HCT116 (cell line): ENCODE results near the gene PDE4D.

Source experiments
- CEBPB ChIP-seq: IDR thresholded peaks from 2 replicates; pipeline ENCODE4 v1.6.1; 2012; ENCODE audit warnings: low read depth
- ELF1 ChIP-seq: IDR thresholded peaks from 2 replicates; pipeline ENCODE4 v1.6.1; 2012; ENCODE audit warnings: low read depth, borderline replicate concordance
- EZH2phosphoT487 ChIP-seq: fragments of 200-600 bp; IDR thresholded peaks from 2 replicates; pipeline ENCODE4 v1.6.1; 2018; ENCODE audit warnings: antibody characterized with exemption, borderline replicate concordance
- POLR2A ChIP-seq: IDR thresholded peaks from 2 replicates; pipeline ENCODE4 v1.7.0; 2011; ENCODE audit warnings: borderline replicate concordance; ENCODE audit not compliant: insufficient read depth, insufficient read length; ENCODE audit errors: extremely low read depth
- POLR2AphosphoS5 ChIP-seq: IDR thresholded peaks from 2 replicates; pipeline ENCODE4 v1.6.1; 2011; ENCODE audit warnings: mild to moderate bottlenecking, low read depth, low read length, moderate library complexity
- RAD21 ChIP-seq: IDR thresholded peaks from 2 replicates; pipeline ENCODE4 v1.6.1; 2012; ENCODE audit warnings: low read depth, mild to moderate bottlenecking
- SIN3A ChIP-seq: IDR thresholded peaks from 2 replicates; pipeline ENCODE4 v1.6.1; 2012; ENCODE audit warnings: low read depth
- SP1 ChIP-seq: IDR thresholded peaks from 2 replicates; pipeline ENCODE4 v1.6.1; 2012; ENCODE audit warnings: low read depth
- TCF7L2 ChIP-seq: IDR thresholded peaks from 2 replicates; pipeline ENCODE4 v1.7.0; 2011; ENCODE audit warnings: borderline replicate concordance, inconsistent platforms; ENCODE audit not compliant: insufficient read depth, insufficient read length; ENCODE audit errors: extremely low read depth
- ZFX ChIP-seq: fragments of 450-650 bp; IDR thresholded peaks from 2 replicates; pipeline ENCODE4 v1.6.1; 2017
- TF ChIP-seq, protein P1 (sequence below), 3 experiments: fragments of 200-600 bp in 1 of 3; sonication (generic) in 1 of 3; IDR thresholded peaks in 2 of 3; conservative IDR thresholded peaks in 1 of 3; 2 replicates each; pipeline ENCODE4 v1.5.1; 2012 to 2017; ENCODE audit warnings: low read depth in 2 of 3, low read length in 2 of 3, antibody characterized with exemption in 1 of 3, borderline replicate concordance in 1 of 3, control low read depth in 1 of 3, mild to moderate bottlenecking in 1 of 3, mixed read lengths in 1 of 3, mixed run types in 1 of 3, moderate library complexity in 1 of 3; ENCODE audit not compliant: insufficient read depth in 1 of 3
- TF ChIP-seq, protein P2 (sequence below): IDR thresholded peaks from 2 replicates; pipeline ENCODE4 v1.6.1; 2012
- TF ChIP-seq, protein P3 (sequence below): IDR thresholded peaks from 2 replicates; pipeline ENCODE4 v1.6.1; 2011; ENCODE audit warnings: mild to moderate bottlenecking, low read length, moderate library complexity; ENCODE audit not compliant: insufficient replicate concordance; ENCODE audit errors: extremely low read depth

DNA sequence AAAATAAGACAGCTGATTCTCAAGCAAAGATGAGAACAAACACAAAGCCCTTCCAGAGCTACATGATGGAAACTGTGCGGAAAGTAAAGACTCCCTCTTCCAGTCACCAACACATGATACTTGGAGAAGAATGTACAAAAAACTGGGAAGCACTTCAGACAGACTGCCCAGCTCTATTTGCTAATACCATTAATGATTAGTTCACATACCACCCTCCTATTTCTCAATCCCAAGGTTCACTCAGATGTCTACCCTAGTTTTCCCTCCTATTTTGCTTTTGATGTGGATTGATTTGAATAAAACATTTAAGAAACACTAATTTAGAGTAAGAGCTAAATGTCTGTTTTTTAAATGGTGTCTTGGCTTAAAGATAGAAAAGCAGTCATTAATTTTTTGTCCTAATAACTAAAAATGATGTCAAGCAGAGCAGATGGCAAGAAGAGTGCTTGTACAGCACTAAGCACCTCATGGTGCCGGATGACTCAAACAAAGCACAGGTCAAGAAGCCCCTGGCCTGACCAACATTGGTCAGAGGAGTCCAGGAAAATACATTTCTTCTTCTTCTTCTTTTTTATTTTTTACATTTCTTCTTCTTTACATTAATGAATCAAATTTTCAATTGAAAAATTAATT lies 639.4 kb downstream of the PDE4D start:
- TF ChIP-seq, protein P1, sequence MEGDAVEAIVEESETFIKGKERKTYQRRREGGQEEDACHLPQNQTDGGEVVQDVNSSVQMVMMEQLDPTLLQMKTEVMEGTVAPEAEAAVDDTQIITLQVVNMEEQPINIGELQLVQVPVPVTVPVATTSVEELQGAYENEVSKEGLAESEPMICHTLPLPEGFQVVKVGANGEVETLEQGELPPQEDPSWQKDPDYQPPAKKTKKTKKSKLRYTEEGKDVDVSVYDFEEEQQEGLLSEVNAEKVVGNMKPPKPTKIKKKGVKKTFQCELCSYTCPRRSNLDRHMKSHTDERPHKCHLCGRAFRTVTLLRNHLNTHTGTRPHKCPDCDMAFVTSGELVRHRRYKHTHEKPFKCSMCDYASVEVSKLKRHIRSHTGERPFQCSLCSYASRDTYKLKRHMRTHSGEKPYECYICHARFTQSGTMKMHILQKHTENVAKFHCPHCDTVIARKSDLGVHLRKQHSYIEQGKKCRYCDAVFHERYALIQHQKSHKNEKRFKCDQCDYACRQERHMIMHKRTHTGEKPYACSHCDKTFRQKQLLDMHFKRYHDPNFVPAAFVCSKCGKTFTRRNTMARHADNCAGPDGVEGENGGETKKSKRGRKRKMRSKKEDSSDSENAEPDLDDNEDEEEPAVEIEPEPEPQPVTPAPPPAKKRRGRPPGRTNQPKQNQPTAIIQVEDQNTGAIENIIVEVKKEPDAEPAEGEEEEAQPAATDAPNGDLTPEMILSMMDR (IDR thresholded peaks at IDR 0.05 in 2 of 3, conservative IDR thresholded peaks at IDR 0.05 in 1 of 3; ENCODE audit: borderline replicate concordance in 1 of 3, insufficient read depth in 1 of 3, low read depth in 2 of 3, low read length in 2 of 3), result no peak
- TF ChIP-seq, protein P2, sequence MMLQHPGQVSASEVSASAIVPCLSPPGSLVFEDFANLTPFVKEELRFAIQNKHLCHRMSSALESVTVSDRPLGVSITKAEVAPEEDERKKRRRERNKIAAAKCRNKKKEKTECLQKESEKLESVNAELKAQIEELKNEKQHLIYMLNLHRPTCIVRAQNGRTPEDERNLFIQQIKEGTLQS, result no peak
- TF ChIP-seq TCF7L2 (no peak), RAD21 (no peak), CEBPB (no peak), POLR2A (no peak), SIN3A (no peak), EZH2phosphoT487 (no peak), SP1 (no peak), POLR2AphosphoS5 (no peak), ELF1 (no peak), ZFX (no peak)
- TF ChIP-seq, protein P3, sequence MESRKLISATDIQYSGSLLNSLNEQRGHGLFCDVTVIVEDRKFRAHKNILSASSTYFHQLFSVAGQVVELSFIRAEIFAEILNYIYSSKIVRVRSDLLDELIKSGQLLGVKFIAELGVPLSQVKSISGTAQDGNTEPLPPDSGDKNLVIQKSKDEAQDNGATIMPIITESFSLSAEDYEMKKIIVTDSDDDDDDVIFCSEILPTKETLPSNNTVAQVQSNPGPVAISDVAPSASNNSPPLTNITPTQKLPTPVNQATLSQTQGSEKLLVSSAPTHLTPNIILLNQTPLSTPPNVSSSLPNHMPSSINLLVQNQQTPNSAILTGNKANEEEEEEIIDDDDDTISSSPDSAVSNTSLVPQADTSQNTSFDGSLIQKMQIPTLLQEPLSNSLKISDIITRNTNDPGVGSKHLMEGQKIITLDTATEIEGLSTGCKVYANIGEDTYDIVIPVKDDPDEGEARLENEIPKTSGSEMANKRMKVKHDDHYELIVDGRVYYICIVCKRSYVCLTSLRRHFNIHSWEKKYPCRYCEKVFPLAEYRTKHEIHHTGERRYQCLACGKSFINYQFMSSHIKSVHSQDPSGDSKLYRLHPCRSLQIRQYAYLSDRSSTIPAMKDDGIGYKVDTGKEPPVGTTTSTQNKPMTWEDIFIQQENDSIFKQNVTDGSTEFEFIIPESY, result no peak
